A549 (cell line): ENCODE data around the gene IGSF3. TPM values are rescaled to one million over a fixed set of nuclear protein-coding genes. Genes with fewer than 3 reads are reported as not detected.

Experiments
- ATAC-seq, 2 experiments: fragments of 200-7000 bp in 1 of 2; fragments of >200 bp in 1 of 2; cut with Nextera tagmentation in 1 of 2; cut with Tn5 transposase in 1 of 2; 3 replicates each; pipeline versions ENCODE4 v1.8.0 to v1.9.1; 2018 to 2020; ENCODE audit warnings: mild to moderate bottlenecking in 1 of 2, moderate library complexity in 1 of 2
- CTCF ChIA-PET: fragments of 300-600 bp; sonication (Branson Sonifier 250); formaldehyde crosslinking; extraction: SDS; loops from one replicate; lab custom pipeline; 2021; ENCODE audit warnings: antibody characterized with exemption, inconsistent platforms; lab: Yijun Ruan, JAX
- POLR2A ChIA-PET: fragments of 350-600 bp; formaldehyde crosslinking; extraction: SDS; loops from one replicate; lab custom pipeline; 2021; ENCODE audit warnings: antibody characterized with exemption, inconsistent platforms; lab: Yijun Ruan, JAX
- DNase-seq, 2 experiments: peaks; one replicate each; pipeline versions ENCODE4 v3.0.0 to v3.0.0-alpha.2; 2011 to 2016; ENCODE audit warnings: low read depth in 1 of 2, low spot score in 1 of 2
- FAIRE-seq: peaks from 2 replicates; lab custom pipeline; 2011; peaks lifted over from hg19 to GRCh38; lab: Jason Lieb, UNC
- H3K27ac ChIP-seq, 2 experiments: fragments of >200 bp; sonication (Bioruptor Twin); formaldehyde crosslinking; 3 replicates each; pipeline ENCODE4 v1.5.1; 2016 to 2017
- H3K4me1 ChIP-seq: fragments of >200 bp; sonication (Bioruptor Twin); formaldehyde crosslinking; 3 replicates; pipeline ENCODE4 v1.6.1; 2016
- H3K4me2 ChIP-seq: fragments of >200 bp; sonication (Bioruptor Twin); formaldehyde crosslinking; 3 replicates; pipeline ENCODE4 v1.6.1; 2016
- H3K4me3 ChIP-seq: fragments of >200 bp; sonication (Bioruptor Twin); formaldehyde crosslinking; 3 replicates; pipeline ENCODE4 v1.5.1; 2016
- H3K9me3 ChIP-seq: fragments of >200 bp; sonication (Bioruptor Twin); formaldehyde crosslinking; 3 replicates; pipeline ENCODE4 v1.6.1; 2016
- ATOH8 ChIP-seq: fragments of 250-450 bp; sonication (Bioruptor Pico); IDR thresholded peaks from 2 replicates; pipeline ENCODE4 v1.5.0; 2020; ENCODE audit warnings: low read depth, mild to moderate bottlenecking, moderate library complexity
- BCL3 ChIP-seq: fragments of >200 bp; sonication (Bioruptor Twin); formaldehyde crosslinking; IDR thresholded peaks from 3 replicates; pipeline ENCODE4 v1.6.1; 2016
- CBX2 ChIP-seq: fragments of 200-600 bp; sonication (generic); IDR thresholded peaks from 2 replicates; pipeline ENCODE4 v1.6.1; 2016; ENCODE audit warnings: low read depth, mild to moderate bottlenecking, borderline replicate concordance
- CHD2 ChIP-seq: fragments of 150-350 bp; IDR thresholded peaks from 2 replicates; pipeline ENCODE4 v1.6.1; 2014; ENCODE audit warnings: low read length; ENCODE audit not compliant: partially characterized antibody
- HEYL ChIP-seq: fragments of 250-450 bp; sonication (Bioruptor Pico); IDR thresholded peaks from 2 replicates; pipeline ENCODE4 v1.8.0; 2021; ENCODE audit warnings: mild to moderate bottlenecking, moderate library complexity
- HOXB13 ChIP-seq: fragments of 250-450 bp; sonication (Bioruptor Pico); IDR thresholded peaks from 2 replicates; pipeline ENCODE4 v1.5.0; 2020; ENCODE audit warnings: low read depth, mild to moderate bottlenecking, moderate library complexity
- MYC ChIP-seq: IDR thresholded peaks from 2 replicates; pipeline ENCODE4 v1.6.1; 2012; ENCODE audit warnings: mild to moderate bottlenecking, inconsistent platforms, low read length, improper control_type of control experiment, borderline replicate concordance
- POLR2AphosphoS2 ChIP-seq: conservative IDR thresholded peaks from 2 replicates; pipeline ENCODE4 v1.6.1; 2012; ENCODE audit warnings: low read length, improper control_type of control experiment, inconsistent platforms
- REST ChIP-seq: fragments of 200-600 bp; sonication (generic); IDR thresholded peaks from 2 replicates; pipeline ENCODE4 v1.6.1; 2016; ENCODE audit warnings: antibody characterized with exemption, mild to moderate bottlenecking, moderate library complexity
- SMC3 ChIP-seq: fragments of >200 bp; sonication (Bioruptor Twin); formaldehyde crosslinking; IDR thresholded peaks from 3 replicates; pipeline ENCODE4 v1.6.1; 2018; ENCODE audit warnings: inconsistent platforms
- SREBF2 ChIP-seq: fragments of 450-650 bp; IDR thresholded peaks from 2 replicates; pipeline ENCODE4 v1.6.1; 2014; ENCODE audit warnings: mild to moderate bottlenecking, moderate library complexity
- ZNF302 ChIP-seq: fragments of 250-450 bp; sonication (Bioruptor Pico); IDR thresholded peaks from 2 replicates; pipeline ENCODE4 v1.9.0; 2021; ENCODE audit warnings: inconsistent platforms, mild to moderate bottlenecking, moderate library complexity
- WGBS: methylation state at CpG from one replicate; pipeline ENCODE4 v1.1.6; 2017; ENCODE audit errors: missing lambda C conversion rate; 5-methylcytosine and 5-hydroxymethylcytosine counted together
- polyA plus RNA-seq, 4 experiments: library from polyadenylated mRNA; depleted of rRNA in 3 of 4; stranded (reverse); fragments of >200 nt; fragmentation: RNase III in 1 of 4; extraction: RNeasy Plus Mini Kit Qiagen cat#74134 plus additional on column Dnase treatment in 1 of 4; gene quantifications; 2 replicates in 3 of 4; 3 replicates in 1 of 4; pipeline ENCODE4 v1.2.3, GENCODE V29; 2011 to 2017
- TF ChIP-seq, protein P1 (sequence below): IDR thresholded peaks from 2 replicates; pipeline ENCODE4 v1.6.1; 2012
- TF ChIP-seq, protein P2 (sequence below): fragments of >200 bp; sonication (Bioruptor Twin); formaldehyde crosslinking; IDR thresholded peaks from 3 replicates; pipeline ENCODE4 v1.5.1; 2016

Gene IGSF3
- polyA plus RNA-seq, 2 of the 4 experiments (the other 2 are of a cell fraction): 18.5 to 21.9 TPM

- no peak for TF ChIP-seq ZNF302 (CRISPR knock-in tag)
- no peak for TF ChIP-seq SREBF2
- no peak for TF ChIP-seq HOXB13 (CRISPR knock-in tag)
- TF ChIP-seq, protein P1, sequence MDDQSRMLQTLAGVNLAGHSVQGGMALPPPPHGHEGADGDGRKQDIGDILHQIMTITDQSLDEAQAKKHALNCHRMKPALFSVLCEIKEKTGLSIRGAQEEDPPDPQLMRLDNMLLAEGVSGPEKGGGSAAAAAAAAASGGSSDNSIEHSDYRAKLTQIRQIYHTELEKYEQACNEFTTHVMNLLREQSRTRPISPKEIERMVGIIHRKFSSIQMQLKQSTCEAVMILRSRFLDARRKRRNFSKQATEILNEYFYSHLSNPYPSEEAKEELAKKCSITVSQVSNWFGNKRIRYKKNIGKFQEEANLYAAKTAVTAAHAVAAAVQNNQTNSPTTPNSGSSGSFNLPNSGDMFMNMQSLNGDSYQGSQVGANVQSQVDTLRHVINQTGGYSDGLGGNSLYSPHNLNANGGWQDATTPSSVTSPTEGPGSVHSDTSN: no peak
These were observed 92.8 kb downstream of the IGSF3 start (continued) for GRCh38 chr1:116574581-116575291.

- POLR2A ChIA-PET: no interaction called here
- no peak for ATAC-seq
These were observed 94.0 kb downstream of the IGSF3 start for GRCh38 chr1:116573431-116574095.

More at GRCh38 chr1:116573431-116574095, 94.0 kb downstream of the IGSF3 start:
- 91% methylated on average over 7 of the region's 7 CpGs for WGBS
- Histone ChIP-seq H3K9me3 (no peaks in the 10 kb centered on the region), H3K4me1 (peaks cover 21% of the 10 kb centered on the region)
- CTCF ChIA-PET: interaction anchor here (1.0 to 3.6 kb wide), 7 partner anchors 22 to 483 kb away, joined by 3 to 31 read pairs (median 7); no protein-coding TSS in a partner anchor
- no peak for FAIRE-seq
- TF ChIP-seq BCL3 (no peak), CBX2 (no peak), SMC3 (no peak), CHD2 (no peak), ATOH8 (no peak), ZNF302 (CRISPR knock-in tag) (no peak), REST (no peak), POLR2AphosphoS2 (no peak), HEYL (CRISPR knock-in tag) (no peak), MYC (no peak)
- TF ChIP-seq, protein P2, sequence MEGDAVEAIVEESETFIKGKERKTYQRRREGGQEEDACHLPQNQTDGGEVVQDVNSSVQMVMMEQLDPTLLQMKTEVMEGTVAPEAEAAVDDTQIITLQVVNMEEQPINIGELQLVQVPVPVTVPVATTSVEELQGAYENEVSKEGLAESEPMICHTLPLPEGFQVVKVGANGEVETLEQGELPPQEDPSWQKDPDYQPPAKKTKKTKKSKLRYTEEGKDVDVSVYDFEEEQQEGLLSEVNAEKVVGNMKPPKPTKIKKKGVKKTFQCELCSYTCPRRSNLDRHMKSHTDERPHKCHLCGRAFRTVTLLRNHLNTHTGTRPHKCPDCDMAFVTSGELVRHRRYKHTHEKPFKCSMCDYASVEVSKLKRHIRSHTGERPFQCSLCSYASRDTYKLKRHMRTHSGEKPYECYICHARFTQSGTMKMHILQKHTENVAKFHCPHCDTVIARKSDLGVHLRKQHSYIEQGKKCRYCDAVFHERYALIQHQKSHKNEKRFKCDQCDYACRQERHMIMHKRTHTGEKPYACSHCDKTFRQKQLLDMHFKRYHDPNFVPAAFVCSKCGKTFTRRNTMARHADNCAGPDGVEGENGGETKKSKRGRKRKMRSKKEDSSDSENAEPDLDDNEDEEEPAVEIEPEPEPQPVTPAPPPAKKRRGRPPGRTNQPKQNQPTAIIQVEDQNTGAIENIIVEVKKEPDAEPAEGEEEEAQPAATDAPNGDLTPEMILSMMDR: no peak
- TF ChIP-seq, all 56 proteins: peak for 0
- DNase-seq: no peak
- Histone ChIP-seq H3K4me3 (no peak overlapping the region), H3K27ac (no peak overlapping the region), H3K4me2 (no peak overlapping the region)
